Lower lobe of right lung (tissue), 2 donors: ENCODE measurements around the gene ASF1B. TPM values are rescaled to one million over a fixed set of nuclear protein-coding genes. Genes with fewer than 3 reads are reported as not detected.
"Not testable (repeated sequence)": the region's sequence is repeated elsewhere in the genome, so short reads cannot be mapped to it uniquely, and the experiment has no call there.

Experiments used
- ATAC-seq, 2 donors: fragments of 200-7000 bp; cut with Tn5 transposase; one replicate each; pipeline ENCODE4 v1.9.1; 2020 to 2022; ENCODE audit warnings: mild to moderate bottlenecking in 2 of 2, moderate library complexity in 2 of 2
- DNase-seq: peaks from one replicate; pipeline ENCODE4 v3.0.0-alpha.2; 2020
- H3K27ac ChIP-seq: fragments of 200-600 bp; one replicate; pipeline ENCODE4 v1.8.0; 2022
- H3K27me3 ChIP-seq: fragments of 200-600 bp; one replicate; pipeline ENCODE4 v1.8.0; 2022; ENCODE audit warnings: low read depth
- H3K36me3 ChIP-seq: fragments of 200-600 bp; one replicate; pipeline ENCODE4 v1.8.0; 2022; ENCODE audit warnings: mild to moderate bottlenecking
- H3K4me1 ChIP-seq: fragments of 200-600 bp; one replicate; pipeline ENCODE4 v1.8.0; 2022
- H3K4me3 ChIP-seq: fragments of 200-600 bp; one replicate; pipeline ENCODE4 v1.8.0; 2022; ENCODE audit warnings: mild to moderate bottlenecking
- H3K9me3 ChIP-seq: fragments of 200-600 bp; one replicate; pipeline ENCODE4 v1.8.0; 2022
- CTCF ChIP-seq: fragments of 200-600 bp; IDR thresholded peaks from one replicate; pipeline ENCODE4 v1.8.0; 2022; ENCODE audit warnings: antibody characterized with exemption, mild to moderate bottlenecking
- intact Hi-C: fragments of 100-400 bp; cut with DNase I; formaldehyde crosslinking; loops from one replicate; pipeline ENCODE4 v1.11.0; 2022
- long read RNA-seq: library from polyadenylated mRNA; unstranded; transcript quantifications from one replicate; pipeline ENCODE4 v2.0.0, GENCODE V29; 2021
- total RNA-seq: library from RNA; stranded (reverse); fragmentation: NEBNext Ultra II Directional; extraction: Animal tissue kit (Norgen Biotek cat#: 25700); gene quantifications from one replicate; pipeline ENCODE4 v1.2.1, GENCODE V29; 2021
- donor health status: DM: no; HTN: yes; CAD: no; lungs with severe emphysema.

Gene ASF1B
- 2.6 TPM for total RNA-seq
- long read RNA-seq, transcript ASF1B-201 (4 exons, 2,059 nt): major isoform, 9 of 10 reads
- long read RNA-seq, partial matches to known transcripts: 0 of 10 reads
- long read RNA-seq, other reads (novel, unspliced or antisense): 1 of 10 reads

- TF ChIP-seq CTCF: peak; percentile 86
Observed at GRCh38 chr19:14136509-14137281, at the start of gene ASF1B. Gene ASF1B, minus strand, starts transcription at chr19:14136589. Its CDS starts 133 bp downstream, at chr19:14136456.

DNA sequence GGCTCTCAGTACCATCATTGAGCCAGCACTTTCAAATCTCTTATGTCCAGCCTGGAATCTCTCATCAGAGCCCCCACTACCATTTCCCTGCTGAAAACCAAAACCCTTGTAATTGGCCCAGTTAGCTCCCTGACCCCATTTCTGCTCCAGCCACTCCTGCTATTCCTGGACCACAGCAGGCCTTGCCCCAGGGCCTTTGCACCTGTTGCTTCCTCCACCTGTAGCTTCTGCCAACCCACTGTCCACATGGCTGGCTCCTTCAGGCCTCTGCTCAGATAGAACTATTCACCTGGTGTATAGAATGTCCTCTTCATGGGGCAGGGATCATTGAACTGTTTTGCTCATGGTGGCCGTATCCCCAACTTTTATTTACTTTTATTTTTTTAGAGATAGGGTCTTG is 49.3 kb upstream of the ASF1B start:
- H3K27ac ChIP-seq, H3K36me3 ChIP-seq, H3K9me3 ChIP-seq, H3K4me1 ChIP-seq, H3K27me3 ChIP-seq, DNase-seq, H3K4me3 ChIP-seq, intact Hi-C loops, ATAC-seq: not testable (repeated sequence)

More at GRCh38 chr19:14136509-14137281, at the start of gene ASF1B:
- intact Hi-C loops: no loop called here
- Histone ChIP-seq H3K27me3 (no peaks in the 10 kb centered on the region), H3K4me1 (peaks cover 35% of the 10 kb centered on the region), H3K36me3 (no peaks in the 10 kb centered on the region), H3K9me3 (no peaks in the 10 kb centered on the region), H3K4me3 (peak within 1 kb of the TSS; percentile 72), H3K27ac (peak within 1 kb of the TSS; percentile 93)
- DNase-seq: peak; percentile 99
- ATAC-seq: peak; percentile 94 to 97

GRCh38 chr19:14185158-14185557 is 48.8 kb upstream of the ASF1B start:
- H3K27ac ChIP-seq: no peak overlapping the region
- DNase-seq (no peak), ATAC-seq (no peak)
- H3K4me1 ChIP-seq: no peaks in the 10 kb centered on the region
- no peaks in the 10 kb centered on the region for H3K9me3 ChIP-seq
- H3K36me3 ChIP-seq: peaks cover 3% of the 10 kb centered on the region
- H3K4me3 ChIP-seq: no peak overlapping the region
- intact Hi-C loops: no loop called here
- no peak for TF ChIP-seq CTCF
- H3K27me3 ChIP-seq: no peaks in the 10 kb centered on the region

DNA sequence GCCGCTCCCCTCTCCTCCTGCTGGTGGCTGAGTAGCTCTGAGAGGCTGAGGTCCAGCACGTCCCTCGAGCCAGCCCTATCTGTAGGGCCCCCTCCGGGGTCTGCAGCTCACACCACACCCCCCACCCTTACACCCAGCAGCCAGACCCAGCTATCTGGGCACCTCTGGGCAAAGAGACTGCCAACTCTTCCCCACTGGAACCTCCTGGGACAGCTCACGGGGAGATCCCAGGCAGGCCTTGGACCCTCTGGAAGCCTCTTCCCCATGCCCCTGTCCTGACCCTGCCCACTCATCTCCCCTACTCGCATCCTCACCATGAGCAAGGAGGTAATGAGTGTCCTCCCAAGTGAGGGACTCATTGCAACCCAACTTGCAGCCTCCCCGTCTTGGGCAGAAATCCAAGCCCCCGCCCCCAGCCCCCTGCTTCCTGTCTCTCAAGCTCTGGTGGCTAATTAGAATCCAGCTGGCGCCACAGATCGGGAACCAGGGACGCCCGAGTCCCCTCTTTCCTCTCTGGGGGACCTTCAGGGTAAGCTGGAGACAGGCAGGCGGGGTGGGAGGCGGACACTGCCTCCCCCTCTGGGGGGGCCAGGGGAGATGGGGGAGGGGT is 47.5 kb upstream of the ASF1B start:
- no peak for TF ChIP-seq CTCF
- intact Hi-C loops: no loop called here
- ATAC-seq: peak in 1 of 2 donors; percentile 5

DNA sequence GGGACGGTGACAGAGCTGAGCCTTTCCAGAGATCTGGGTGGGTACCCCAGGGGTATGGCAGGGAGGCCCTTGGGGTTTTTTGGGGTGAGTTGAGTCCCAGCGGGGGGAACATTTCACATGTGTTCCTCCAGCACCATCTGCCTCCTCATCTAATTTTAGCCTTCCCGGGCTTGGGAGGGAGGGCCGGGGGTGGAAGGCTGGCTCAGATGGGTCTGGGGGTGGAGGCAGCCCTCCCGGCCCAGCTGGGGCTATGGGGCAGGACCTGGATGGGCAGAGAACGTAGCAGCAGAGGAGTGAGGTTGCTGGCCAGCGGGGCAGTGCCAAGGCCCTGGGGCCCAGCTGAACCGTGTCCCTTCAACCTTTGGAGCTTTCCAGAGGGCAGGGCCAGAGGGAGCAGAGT is 46.1 kb upstream of the ASF1B start:
- no peaks in the 10 kb centered on the region for H3K27me3 ChIP-seq
- H3K9me3 ChIP-seq: no peaks in the 10 kb centered on the region

More for the DNA sequence above, 47.5 kb upstream of the ASF1B start:
- Histone ChIP-seq H3K36me3 (peaks cover 3% of the 10 kb centered on the region), H3K9me3 (no peaks in the 10 kb centered on the region), H3K27me3 (no peaks in the 10 kb centered on the region), H3K4me3 (no peak overlapping the region), H3K27ac (no peak overlapping the region), H3K4me1 (no peaks in the 10 kb centered on the region)
- DNase-seq: no peak

More for the DNA sequence above, 46.1 kb upstream of the ASF1B start:
- no peak for TF ChIP-seq CTCF
- DNase-seq: no peak
- Histone ChIP-seq H3K27ac (no peak overlapping the region), H3K4me1 (no peaks in the 10 kb centered on the region), H3K36me3 (peaks cover 7% of the 10 kb centered on the region), H3K4me3 (no peak overlapping the region)
- ATAC-seq: no peak
- intact Hi-C loops: no loop called here
